ENCODE data around the gene ARHGAP28. TPM values are rescaled to one million over a fixed set of nuclear protein-coding genes. Genes with fewer than 3 reads are reported as not detected.
A peak's percentile ranks its signal among the peaks of the same experiment; 100 is the strongest.

The ARHGAP28 gene
- 0.13 TPM for total RNA-seq (2013)
- polyA plus RNA-seq, result not detected
- polyA minus RNA-seq, result not detected in 2 replicates
- total RNA-seq, result 0 to 3.1 (median 0.16) reads per million in 11 experiments

DNA sequence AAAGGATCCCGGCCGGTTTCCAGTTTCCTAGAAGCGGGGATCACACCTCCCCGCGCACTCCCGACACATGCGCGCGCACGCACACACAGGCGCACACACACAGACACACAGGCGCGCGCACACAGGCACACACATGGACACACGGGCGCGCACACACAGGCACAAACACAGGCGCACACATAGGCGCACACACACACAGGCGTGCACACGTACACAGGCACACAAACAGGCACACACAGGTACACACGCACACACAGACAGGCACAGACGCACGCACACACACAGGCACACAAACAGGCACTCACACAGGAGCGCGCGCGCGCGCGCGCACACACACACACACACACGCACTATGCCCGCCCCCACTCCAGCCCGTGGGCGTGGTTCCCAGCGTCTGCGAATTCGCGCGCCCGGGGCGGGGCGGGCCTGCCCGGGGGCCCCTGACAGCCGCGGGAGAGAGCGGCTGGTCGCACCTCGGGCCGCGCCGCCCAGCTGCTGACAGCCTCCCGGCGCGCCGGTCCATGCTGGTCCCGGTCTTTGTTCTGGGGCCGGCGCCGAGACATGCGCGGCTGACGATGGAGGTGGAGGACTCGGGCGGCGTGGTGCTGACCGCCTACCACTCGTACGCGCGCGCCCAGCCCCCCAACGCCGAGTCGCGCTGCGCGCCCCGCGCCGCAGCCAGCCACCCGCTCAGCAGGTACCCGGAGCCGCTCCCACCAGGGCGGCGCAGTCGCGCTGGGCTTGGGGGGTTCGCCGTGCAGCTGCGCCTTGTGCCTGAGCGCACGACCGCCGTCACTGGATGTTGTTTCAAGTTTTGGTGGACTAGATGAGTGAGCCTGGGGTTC lies at the start of gene ARHGAP28:
ARHGAP28 (plus strand) TSS at position 470 of the 845 bp plus-strand sequence; CDS start at position 576, 106 bp downstream.
- no peaks in the 10 kb centered on the region for H3K36me3 ChIP-seq (replicated peaks in 1 of 2; ENCODE audit: control insufficient read depth in 1 of 2, insufficient read depth in 2 of 2, low read length in 2 of 2)
- H3K4me3 Mint-ChIP-seq, result peak within 1 kb of the TSS; percentile 60 to 92
- no peaks in the 10 kb centered on the region for H3K79me2 ChIP-seq (ENCODE audit: insufficient read depth, low read length)
- H3K27ac ChIP-seq (ENCODE audit: low read depth in 1 of 2, low read length in 2 of 2), result no peak within 1 kb of the TSS
- H3K9ac ChIP-seq (ENCODE audit: insufficient read depth, low read length, poor library complexity, severe bottlenecking), result no peak within 1 kb of the TSS
- no peak for DNase-seq
- H2AFZ ChIP-seq (ENCODE audit: insufficient read depth, low read depth, low read length, poor library complexity, severe bottlenecking), result no peak within 1 kb of the TSS
- peaks cover 2% of the 10 kb centered on the region in 2 donors for H3K36me3 Mint-ChIP-seq
- H3K4me2 ChIP-seq (replicated peaks; ENCODE audit: extremely low read depth, low read length, poor library complexity, severe bottlenecking), result peak within 1 kb of the TSS; percentile 47
- H3K27ac Mint-ChIP-seq, result no peak within 1 kb of the TSS
- peak within 1 kb of the TSS in 1 of 3 experiments; percentile 12 for H3K4me3 ChIP-seq (replicated peaks in 1 of 3; ENCODE audit: low read depth in 2 of 3, low read length in 3 of 3)
- H3K27me3 ChIP-seq (ENCODE audit: control insufficient read depth in 2 of 2, insufficient read depth in 2 of 2, low read length in 2 of 2), result peaks cover 20 to 33% of the 10 kb centered on the region in 2 donors
- under 1% methylated on average over 89 of the region's 96 CpGs for WGBS (ENCODE audit: insufficient coverage)
- peaks cover 33 to 35% (median 35%) of the 10 kb centered on the region in 3 donors for H3K27me3 Mint-ChIP-seq (ENCODE audit: low read depth in 3 of 3)
- H3K4me1 Mint-ChIP-seq, result peaks cover 8% of the 10 kb centered on the region
- H3K9me3 Mint-ChIP-seq, result peaks cover 0 to 4% (median 0%) of the 10 kb centered on the region in 7 donors
- TF ChIP-seq, protein P1, sequence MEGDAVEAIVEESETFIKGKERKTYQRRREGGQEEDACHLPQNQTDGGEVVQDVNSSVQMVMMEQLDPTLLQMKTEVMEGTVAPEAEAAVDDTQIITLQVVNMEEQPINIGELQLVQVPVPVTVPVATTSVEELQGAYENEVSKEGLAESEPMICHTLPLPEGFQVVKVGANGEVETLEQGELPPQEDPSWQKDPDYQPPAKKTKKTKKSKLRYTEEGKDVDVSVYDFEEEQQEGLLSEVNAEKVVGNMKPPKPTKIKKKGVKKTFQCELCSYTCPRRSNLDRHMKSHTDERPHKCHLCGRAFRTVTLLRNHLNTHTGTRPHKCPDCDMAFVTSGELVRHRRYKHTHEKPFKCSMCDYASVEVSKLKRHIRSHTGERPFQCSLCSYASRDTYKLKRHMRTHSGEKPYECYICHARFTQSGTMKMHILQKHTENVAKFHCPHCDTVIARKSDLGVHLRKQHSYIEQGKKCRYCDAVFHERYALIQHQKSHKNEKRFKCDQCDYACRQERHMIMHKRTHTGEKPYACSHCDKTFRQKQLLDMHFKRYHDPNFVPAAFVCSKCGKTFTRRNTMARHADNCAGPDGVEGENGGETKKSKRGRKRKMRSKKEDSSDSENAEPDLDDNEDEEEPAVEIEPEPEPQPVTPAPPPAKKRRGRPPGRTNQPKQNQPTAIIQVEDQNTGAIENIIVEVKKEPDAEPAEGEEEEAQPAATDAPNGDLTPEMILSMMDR (IDR thresholded peaks at IDR 0.05), result no peak
- no peaks in the 10 kb centered on the region for H4K20me1 ChIP-seq (ENCODE audit: insufficient read depth, low read length)
- H3K4me1 ChIP-seq (ENCODE audit: control insufficient read depth in 1 of 2, insufficient read depth in 2 of 2, low read length in 2 of 2), result no peaks in the 10 kb centered on the region
- intact Hi-C loops (cut with micrococcal nuclease), result loop anchor here in 1 of 2 donors (10.0 kb wide), 1 partner anchor 65 kb away; no protein-coding TSS in a partner anchor
- no peaks in the 10 kb centered on the region for H3K9me3 ChIP-seq (replicated peaks in 1 of 2; ENCODE audit: control insufficient read depth in 1 of 2, insufficient read depth in 1 of 2, low read length in 2 of 2)

GRCh38 chr18:6681331-6681875 lies 48.1 kb upstream of the ARHGAP28 start:
- Histone ChIP-seq H4K20me1 (ENCODE audit: insufficient read depth, low read length) (no peaks in the 10 kb centered on the region), H3K36me3 (replicated peaks in 1 of 2; ENCODE audit: control insufficient read depth in 1 of 2, insufficient read depth in 2 of 2, low read length in 2 of 2) (no peaks in the 10 kb centered on the region), H3K4me2 (replicated peaks; ENCODE audit: extremely low read depth, low read length, poor library complexity, severe bottlenecking) (no peak overlapping the region), H3K9ac (ENCODE audit: insufficient read depth, low read length, poor library complexity, severe bottlenecking) (no peak overlapping the region), H3K4me3 (replicated peaks in 1 of 3; ENCODE audit: low read depth in 2 of 3, low read length in 3 of 3) (no peak overlapping the region), H3K79me2 (ENCODE audit: insufficient read depth, low read length) (no peaks in the 10 kb centered on the region), H3K27ac (ENCODE audit: low read depth in 1 of 2, low read length in 2 of 2) (no peak overlapping the region), H3K4me1 (ENCODE audit: control insufficient read depth in 1 of 2, insufficient read depth in 2 of 2, low read length in 2 of 2) (no peaks in the 10 kb centered on the region), H2AFZ (ENCODE audit: insufficient read depth, low read depth, low read length, poor library complexity, severe bottlenecking) (no peak overlapping the region), H3K27me3 (ENCODE audit: control insufficient read depth in 2 of 2, insufficient read depth in 2 of 2, low read length in 2 of 2) (no peaks in the 10 kb centered on the region), H3K9me3 (replicated peaks in 1 of 2; ENCODE audit: control insufficient read depth in 1 of 2, insufficient read depth in 1 of 2, low read length in 2 of 2) (peaks cover 0 to 11% of the 10 kb centered on the region in 2 donors)
- intact Hi-C loops (cut with micrococcal nuclease), result no loop called here
- Mint-ChIP-seq H3K27me3 (ENCODE audit: low read depth in 3 of 3) (no peaks in the 10 kb centered on the region), H3K36me3 (no peaks in the 10 kb centered on the region), H3K9me3 (peaks cover 0 to 13% (median 4%) of the 10 kb centered on the region in 7 donors), H3K27ac (no peak overlapping the region), H3K4me3 (no peak overlapping the region), H3K4me1 (no peaks in the 10 kb centered on the region)
- TF ChIP-seq, protein P1 (IDR thresholded peaks at IDR 0.05), result no peak
- DNase-seq, result no peak
- no CpG with 5 or more reads among the region's 1 CpG for WGBS (ENCODE audit: insufficient coverage)
